HG02938 (cell line): ENCODE results near the gene HERPUD2.
"Not testable (repeated sequence)": the region's sequence is repeated elsewhere in the genome, so short reads cannot be mapped to it uniquely, and the experiment has no call there.

ENCODE experiments used
- ATAC-seq: cut with Tn5 transposase; IDR thresholded peaks from one replicate; pipeline ENCODE4 v1.9.1; 2021; ENCODE audit warnings: mild to moderate bottlenecking, moderate library complexity; ENCODE audit not compliant: unreplicated experiment

HERPUD2 gene

GRCh38 chr7:35681231-35682029 is 13.5 kb downstream of the HERPUD2 start:
- peak; percentile 77 for ATAC-seq

- no peak for ATAC-seq
Measured at GRCh38 chr7:35680403-35681013, 14.4 kb downstream of the HERPUD2 start.

GRCh38 chr7:35677582-35678356 is 17.2 kb downstream of the HERPUD2 start:
- ATAC-seq: no peak

GRCh38 chr7:35676211-35676610 is 18.7 kb downstream of the HERPUD2 start:
- ATAC-seq: no peak

- no peak for ATAC-seq
Measured at GRCh38 chr7:35670856-35671569, 23.9 kb downstream of the HERPUD2 start.

- not testable (repeated sequence) for ATAC-seq
Measured at GRCh38 chr7:35660411-35660810, 34.5 kb downstream of the HERPUD2 start.

- no peak for ATAC-seq
Measured at GRCh38 chr7:35658606-35659201, 36.2 kb downstream of the HERPUD2 start.

- ATAC-seq: peak; percentile 57
Measured at GRCh38 chr7:35657125-35657524, 37.8 kb downstream of the HERPUD2 start.

- ATAC-seq: not testable (repeated sequence)
Measured at GRCh38 chr7:35654558-35654957, 40.4 kb downstream of the HERPUD2 start.

GRCh38 chr7:35652124-35652523 is 42.8 kb downstream of the HERPUD2 start:
- ATAC-seq: no peak

GRCh38 chr7:35650751-35651150 is 44.2 kb downstream of the HERPUD2 start:
- no peak for ATAC-seq

GRCh38 chr7:35649711-35650110 is 45.2 kb downstream of the HERPUD2 start:
- no peak for ATAC-seq

- ATAC-seq: no peak
Measured at GRCh38 chr7:35648367-35648766, 46.6 kb downstream of the HERPUD2 start.

- no peak for ATAC-seq
Measured at GRCh38 chr7:35647171-35647574, 47.8 kb downstream of the HERPUD2 start.

GRCh38 chr7:35646289-35647023 is 48.5 kb downstream of the HERPUD2 start:
- ATAC-seq: no peak

GRCh38 chr7:35645691-35646090 is 49.2 kb downstream of the HERPUD2 start:
- ATAC-seq: no peak

GRCh38 chr7:35630024-35630972 is 64.6 kb downstream of the HERPUD2 start:
- ATAC-seq: no peak

- peak; percentile 79 for ATAC-seq
Measured at GRCh38 chr7:35624299-35625186, 70.4 kb downstream of the HERPUD2 start.
